Measurements from ENCODE around the gene B4GALT6. TPM values are rescaled to one million over a fixed set of nuclear protein-coding genes. Genes with fewer than 3 reads are reported as not detected.
A peak's percentile ranks its signal among the peaks of the same experiment; 100 is the strongest.

B4GALT6 gene
- total RNA-seq, 4 donors from 2014 or later: 5.0 to 20.7 (median 6.0) TPM

DNA sequence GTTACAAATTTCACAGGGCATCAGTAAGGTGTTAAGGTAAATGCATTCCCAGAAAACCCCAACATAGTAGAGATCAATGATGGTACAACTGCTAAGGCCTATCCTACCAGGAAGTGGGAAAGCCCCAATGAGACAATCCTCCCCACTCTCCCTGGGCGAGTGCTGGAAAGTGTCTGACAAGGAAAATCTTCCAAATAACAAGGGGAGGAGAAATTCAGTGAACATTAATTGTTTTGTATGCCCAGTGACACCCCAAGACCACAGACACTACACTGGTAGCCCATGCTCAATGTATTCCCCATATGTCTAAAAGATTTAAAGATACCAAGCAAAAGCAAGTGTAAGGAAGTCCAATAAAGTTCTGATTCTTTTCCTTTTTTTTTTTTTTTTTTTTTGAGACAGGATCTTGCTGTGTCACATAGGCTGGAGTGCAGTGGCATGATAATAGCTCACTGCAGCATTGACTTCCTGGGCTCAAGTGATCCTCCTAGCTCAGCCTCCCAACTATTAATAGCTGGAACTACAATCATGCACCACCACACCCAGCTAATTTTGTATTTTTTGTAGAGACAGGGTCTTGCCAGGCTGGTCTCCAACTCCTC lies 24.7 kb downstream of the B4GALT6 start:
- no peak for TF ChIP-seq POLR2A (IDR thresholded peaks at IDR 0.05)
- TF ChIP-seq, protein P1, sequence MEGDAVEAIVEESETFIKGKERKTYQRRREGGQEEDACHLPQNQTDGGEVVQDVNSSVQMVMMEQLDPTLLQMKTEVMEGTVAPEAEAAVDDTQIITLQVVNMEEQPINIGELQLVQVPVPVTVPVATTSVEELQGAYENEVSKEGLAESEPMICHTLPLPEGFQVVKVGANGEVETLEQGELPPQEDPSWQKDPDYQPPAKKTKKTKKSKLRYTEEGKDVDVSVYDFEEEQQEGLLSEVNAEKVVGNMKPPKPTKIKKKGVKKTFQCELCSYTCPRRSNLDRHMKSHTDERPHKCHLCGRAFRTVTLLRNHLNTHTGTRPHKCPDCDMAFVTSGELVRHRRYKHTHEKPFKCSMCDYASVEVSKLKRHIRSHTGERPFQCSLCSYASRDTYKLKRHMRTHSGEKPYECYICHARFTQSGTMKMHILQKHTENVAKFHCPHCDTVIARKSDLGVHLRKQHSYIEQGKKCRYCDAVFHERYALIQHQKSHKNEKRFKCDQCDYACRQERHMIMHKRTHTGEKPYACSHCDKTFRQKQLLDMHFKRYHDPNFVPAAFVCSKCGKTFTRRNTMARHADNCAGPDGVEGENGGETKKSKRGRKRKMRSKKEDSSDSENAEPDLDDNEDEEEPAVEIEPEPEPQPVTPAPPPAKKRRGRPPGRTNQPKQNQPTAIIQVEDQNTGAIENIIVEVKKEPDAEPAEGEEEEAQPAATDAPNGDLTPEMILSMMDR (IDR thresholded peaks at IDR 0.05): no peak
- peak overlapping the region in 3 of 4 donors; percentile 44 to 64 (median 59) for H3K27ac ChIP-seq
- no peak for DNase-seq
- H3K4me3 ChIP-seq: no peak overlapping the region
- no peaks in the 10 kb centered on the region for H3K9me3 ChIP-seq
- H3K27me3 ChIP-seq: no peaks in the 10 kb centered on the region
- H3K36me3 ChIP-seq: no peaks in the 10 kb centered on the region
- H3K4me1 ChIP-seq: peaks cover 0 to 5% (median 1%) of the 10 kb centered on the region in 4 donors

DNA sequence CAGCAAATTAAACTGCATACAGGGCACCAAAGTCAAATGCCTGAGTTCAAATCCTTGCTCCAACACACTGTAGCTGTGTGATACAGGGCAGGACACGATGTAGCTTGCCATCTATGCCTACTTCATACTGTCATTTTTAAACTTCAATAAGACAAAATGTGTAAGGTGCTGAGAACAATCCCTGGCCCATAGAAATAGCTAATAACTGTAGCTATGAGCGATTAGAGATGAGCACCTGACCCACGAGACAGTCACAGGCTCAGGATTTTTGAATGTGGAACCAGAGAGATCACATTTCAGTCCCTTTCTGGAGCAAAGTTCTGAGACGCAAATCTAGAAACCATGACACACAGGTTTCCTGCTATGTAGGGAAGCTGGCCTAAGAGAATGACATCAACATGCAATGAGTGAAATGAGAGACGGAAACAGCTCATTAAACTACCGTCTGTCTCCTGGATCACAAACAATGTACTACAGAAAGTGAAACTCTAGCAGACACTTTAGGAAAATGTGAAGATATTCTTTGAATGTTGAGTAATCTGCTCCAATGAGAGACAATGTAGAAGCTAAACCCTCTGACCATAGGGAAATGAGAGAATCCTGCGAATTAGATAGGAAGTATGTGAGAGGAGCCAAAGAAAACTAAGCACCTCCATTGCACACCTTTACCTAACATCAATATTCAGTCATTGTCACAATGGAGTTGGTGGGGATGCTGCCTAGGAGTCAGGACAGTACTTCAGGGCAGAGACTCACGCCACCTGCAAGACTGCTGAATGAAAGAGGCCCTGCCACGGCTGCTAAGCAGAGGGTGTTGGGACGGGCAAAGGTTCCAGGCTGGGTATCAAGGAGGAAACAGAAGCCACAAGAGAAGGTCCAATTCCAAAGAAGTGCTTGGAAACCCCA lies 25.5 kb downstream of the B4GALT6 start:
- TF ChIP-seq, protein P1 (IDR thresholded peaks at IDR 0.05): no peak
- no peak for TF ChIP-seq POLR2A (IDR thresholded peaks at IDR 0.05)
- Histone ChIP-seq H3K9me3 (no peaks in the 10 kb centered on the region), H3K4me3 (no peak overlapping the region), H3K36me3 (no peaks in the 10 kb centered on the region), H3K4me1 (peaks cover 0 to 5% (median 1%) of the 10 kb centered on the region in 4 donors), H3K27me3 (no peaks in the 10 kb centered on the region), H3K27ac (peak overlapping the region in 3 of 4 donors; percentile 44 to 64 (median 59))
- no peak for DNase-seq

DNA sequence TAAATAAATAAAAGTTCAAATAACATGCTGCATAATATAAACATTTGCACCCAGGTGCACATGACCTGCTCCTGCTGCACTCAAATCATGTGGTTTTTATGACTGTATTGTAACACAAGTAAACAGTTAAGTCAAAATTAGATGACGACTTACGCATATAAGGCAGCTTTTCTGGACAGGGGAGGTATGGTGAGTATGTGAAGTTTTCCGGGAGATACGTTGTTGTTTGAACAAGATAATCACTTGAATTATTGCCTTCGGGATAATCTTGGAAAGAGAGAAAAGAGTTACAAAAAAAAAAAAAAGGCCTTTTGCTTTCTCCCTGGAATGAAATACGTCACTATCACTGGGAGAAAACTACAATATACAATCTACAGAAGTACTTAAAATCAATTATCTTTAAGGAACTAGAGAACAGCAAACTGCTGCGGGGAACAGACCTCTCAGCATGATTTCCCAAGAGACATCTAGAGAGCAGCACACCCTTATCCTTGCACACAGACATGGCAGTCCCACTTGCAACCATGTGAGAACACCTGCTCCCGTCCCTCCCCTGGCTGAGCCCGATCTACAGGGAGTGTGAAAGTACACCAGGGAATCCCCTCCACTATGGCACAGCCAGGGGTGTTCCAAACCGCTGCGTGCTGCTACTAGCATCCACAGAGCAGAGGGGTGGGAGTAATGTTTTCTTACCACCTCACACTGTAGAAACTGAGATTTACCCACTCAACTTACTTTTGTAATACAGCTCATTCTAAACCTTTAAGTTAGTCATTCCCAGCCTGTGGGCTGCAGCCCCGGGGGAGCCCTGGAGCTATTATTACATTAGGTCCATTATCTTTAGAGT lies 26.3 kb downstream of the B4GALT6 start:
- Histone ChIP-seq H3K27ac (peak overlapping the region in 2 of 4 donors; percentile 59 to 64), H3K9me3 (no peaks in the 10 kb centered on the region), H3K36me3 (no peaks in the 10 kb centered on the region), H3K27me3 (no peaks in the 10 kb centered on the region), H3K4me3 (no peak overlapping the region), H3K4me1 (peaks cover 0 to 5% (median 1%) of the 10 kb centered on the region in 4 donors)
- DNase-seq: no peak
- TF ChIP-seq POLR2A (IDR thresholded peaks at IDR 0.05): no peak
- TF ChIP-seq, protein P1 (IDR thresholded peaks at IDR 0.05): no peak

DNA sequence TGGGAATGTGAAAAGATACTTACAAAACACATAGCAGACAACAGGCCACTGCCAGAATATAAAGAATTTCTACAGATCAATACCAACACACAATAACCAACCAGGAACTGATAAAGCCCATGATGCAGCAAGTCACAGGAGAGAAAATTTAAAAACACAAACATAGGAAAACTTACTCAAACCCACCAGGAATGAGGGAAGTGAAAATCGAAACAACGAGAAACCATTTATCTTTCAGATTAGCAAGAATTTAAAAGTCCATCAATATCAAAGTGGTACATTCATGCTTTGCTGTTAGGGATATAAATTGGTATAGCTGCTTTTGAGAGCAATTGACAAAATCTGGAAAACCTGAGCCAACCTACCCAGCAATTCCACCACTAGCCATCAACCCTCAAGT lies 27.6 kb downstream of the B4GALT6 start:
- DNase-seq: no peak
- Histone ChIP-seq H3K36me3 (no peaks in the 10 kb centered on the region), H3K4me3 (no peak overlapping the region), H3K27ac (no peak overlapping the region), H3K27me3 (no peaks in the 10 kb centered on the region), H3K4me1 (peaks cover 0 to 5% (median 1%) of the 10 kb centered on the region in 4 donors), H3K9me3 (no peaks in the 10 kb centered on the region)
- no peak for TF ChIP-seq POLR2A (IDR thresholded peaks at IDR 0.05)
- TF ChIP-seq, protein P1 (IDR thresholded peaks at IDR 0.05): no peak

DNA sequence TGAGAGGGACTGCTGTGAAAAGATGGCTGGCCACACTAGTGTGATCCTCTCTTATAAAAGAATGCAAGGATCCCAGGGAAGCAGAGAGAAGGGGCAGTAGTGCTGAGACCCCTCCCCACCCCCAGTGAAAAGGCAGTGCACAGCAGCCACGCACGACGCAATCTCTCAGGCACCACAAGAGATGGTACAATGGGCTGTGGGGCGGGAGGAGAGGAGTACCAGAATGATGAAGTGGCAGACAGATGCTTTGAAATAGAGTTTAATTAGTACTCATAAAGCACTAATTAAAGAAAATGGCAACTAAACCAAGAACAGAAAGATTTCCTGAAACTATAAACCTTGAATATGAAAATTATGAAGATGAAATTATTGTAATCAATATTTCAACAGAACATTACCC lies 29.0 kb downstream of the B4GALT6 start:
- no peak for DNase-seq
- TF ChIP-seq, protein P1 (IDR thresholded peaks at IDR 0.05): no peak
- no peak for TF ChIP-seq POLR2A (IDR thresholded peaks at IDR 0.05)
- H3K36me3 ChIP-seq: no peaks in the 10 kb centered on the region
- no peak overlapping the region for H3K4me3 ChIP-seq
- no peaks in the 10 kb centered on the region for H3K9me3 ChIP-seq
- H3K27me3 ChIP-seq: no peaks in the 10 kb centered on the region
- H3K4me1 ChIP-seq: peaks cover 0 to 5% (median 1%) of the 10 kb centered on the region in 4 donors
- no peak overlapping the region for H3K27ac ChIP-seq
